HG02884 (cell line): ENCODE measurements around the gene ZNF280A.
"Not testable (repeated sequence)": the region's sequence is repeated elsewhere in the genome, so short reads cannot be mapped to it uniquely, and the experiment has no call there.

Source experiments
- ATAC-seq: cut with Tn5 transposase; IDR thresholded peaks from one replicate; pipeline ENCODE4 v1.9.1; 2021; ENCODE audit warnings: mild to moderate bottlenecking, moderate library complexity; ENCODE audit not compliant: unreplicated experiment

ZNF280A gene

DNA sequence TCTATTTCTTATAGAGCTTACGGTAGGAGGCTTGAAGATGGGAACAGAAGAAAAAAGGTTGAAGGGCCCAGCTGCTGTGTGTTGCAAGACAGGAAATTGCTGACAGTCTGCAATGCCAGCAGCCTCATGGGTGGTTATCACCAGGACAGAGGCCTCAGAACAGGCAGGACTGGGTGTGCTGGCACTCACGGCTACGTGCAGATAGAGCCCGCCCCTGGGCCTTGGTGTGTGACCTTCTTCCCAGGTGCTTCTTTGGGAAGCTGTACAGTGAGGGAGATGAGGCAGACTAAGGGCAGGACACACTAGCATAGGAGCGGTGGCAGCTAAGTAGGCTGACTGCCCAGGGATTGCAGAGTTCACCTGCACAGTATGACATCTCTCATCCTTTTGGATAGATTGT is 26.4 kb upstream of the ZNF280A start:
- no peak for ATAC-seq

DNA sequence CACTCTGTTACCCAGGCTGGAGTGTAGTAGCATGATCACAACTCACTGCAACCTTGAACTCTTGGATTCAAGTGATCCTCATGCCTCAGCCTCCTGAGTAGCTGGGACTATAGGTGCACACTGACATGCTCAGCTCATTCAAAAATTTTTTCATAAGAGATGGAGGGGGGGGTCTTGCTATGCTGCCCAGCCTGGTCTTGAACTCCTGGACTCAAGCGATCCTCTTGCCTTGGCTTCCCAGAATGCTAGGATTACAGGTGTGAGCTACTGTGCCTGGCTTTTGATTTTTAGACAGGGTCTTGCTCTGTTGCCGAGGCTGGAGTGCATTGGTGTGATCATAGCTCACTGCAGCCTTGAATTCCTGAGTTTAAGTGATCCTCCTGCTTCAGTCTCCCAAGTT is 25.0 kb upstream of the ZNF280A start:
- ATAC-seq, result no peak

DNA sequence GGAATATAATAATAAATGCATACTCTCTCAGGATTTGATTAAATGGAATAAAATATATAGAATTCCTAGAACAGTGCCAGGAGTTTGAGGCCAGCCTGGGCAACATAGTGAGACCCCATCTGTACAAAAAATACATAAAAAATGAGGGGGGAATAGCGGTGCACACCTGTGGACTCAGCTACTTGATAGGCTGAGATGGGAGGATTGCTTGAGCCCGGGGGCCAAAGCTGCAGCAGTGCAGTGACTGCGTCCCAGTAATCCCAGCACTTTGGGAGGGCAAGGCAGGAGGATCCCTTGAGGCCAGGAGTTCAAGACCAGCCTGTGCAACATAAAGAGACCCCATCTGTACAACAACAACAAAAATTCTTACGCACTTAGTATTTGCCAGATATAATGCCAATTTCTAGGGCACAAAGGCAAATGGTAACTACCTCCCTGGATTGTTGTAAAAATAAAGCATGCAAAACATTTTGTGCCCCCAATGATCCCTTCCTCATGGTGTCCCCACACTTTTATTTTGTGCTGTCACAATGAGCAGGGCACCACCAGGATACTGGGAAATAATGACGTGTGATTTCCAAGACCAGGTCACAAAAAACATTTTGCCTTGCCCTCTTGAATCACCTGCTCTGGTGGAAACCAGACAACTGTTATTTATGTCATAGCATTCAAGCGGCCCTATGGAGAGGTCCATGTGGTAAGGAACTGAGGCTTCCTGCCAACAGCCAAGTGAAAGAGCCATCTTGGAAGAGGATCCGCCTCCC is 18.3 kb upstream of the ZNF280A start:
- ATAC-seq, result no peak

DNA sequence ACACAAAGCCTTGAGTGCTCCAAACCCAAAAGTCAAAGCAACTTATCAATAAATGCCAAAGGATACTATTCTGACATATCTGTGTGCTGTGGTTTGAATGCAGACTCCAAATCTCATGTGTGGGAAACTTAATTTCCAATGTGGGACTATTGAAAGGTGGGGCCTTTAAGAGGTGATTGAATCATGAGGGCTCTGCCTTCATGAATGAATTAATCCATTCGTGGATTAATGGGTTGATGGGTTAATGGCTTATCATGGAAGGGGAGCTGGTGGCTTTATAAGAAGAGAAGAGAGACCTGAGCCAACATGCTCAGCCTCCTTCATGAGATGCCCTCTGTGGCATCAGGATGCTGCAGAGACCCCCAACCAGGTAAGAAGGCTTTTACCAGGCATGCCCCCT is 16.8 kb upstream of the ZNF280A start:
- no peak for ATAC-seq

DNA sequence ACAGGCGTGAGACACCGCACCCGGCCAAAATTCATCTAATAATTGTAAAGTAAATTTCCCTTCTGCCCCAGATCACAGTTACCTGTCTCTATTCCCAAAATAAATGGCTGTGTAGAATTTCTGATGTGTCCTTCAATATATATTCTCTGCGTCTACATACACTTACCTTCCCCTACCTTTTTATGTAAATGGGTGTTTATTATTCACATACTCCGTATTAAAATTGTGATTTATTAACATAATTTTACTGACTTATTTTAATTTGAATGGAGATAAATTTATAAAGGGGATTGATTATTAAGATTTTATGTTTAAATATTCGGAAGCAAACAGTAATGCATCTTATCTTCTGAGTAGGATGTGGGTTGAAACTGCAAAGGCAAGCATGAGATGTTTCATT is 16.4 kb upstream of the ZNF280A start:
- no peak for ATAC-seq

DNA sequence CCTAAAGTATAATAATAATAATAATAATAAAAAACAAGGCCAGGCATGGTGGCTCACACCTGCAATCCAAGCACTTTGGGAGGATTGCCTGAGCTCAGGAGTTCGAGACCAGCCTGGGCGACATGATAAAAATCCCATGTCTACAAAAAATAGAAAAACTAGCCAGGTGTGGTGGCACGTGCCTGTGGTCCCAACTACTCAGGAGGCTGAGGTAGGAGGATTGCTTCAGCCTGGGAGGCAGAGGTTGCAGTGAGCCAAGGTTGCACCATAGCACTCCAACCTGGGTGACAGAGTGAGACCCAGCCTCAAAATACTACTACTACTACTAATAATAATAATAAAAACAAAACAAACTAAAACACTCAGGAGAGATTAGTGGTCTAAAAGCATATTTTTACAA is 15.6 kb upstream of the ZNF280A start:
- no peak for ATAC-seq

DNA sequence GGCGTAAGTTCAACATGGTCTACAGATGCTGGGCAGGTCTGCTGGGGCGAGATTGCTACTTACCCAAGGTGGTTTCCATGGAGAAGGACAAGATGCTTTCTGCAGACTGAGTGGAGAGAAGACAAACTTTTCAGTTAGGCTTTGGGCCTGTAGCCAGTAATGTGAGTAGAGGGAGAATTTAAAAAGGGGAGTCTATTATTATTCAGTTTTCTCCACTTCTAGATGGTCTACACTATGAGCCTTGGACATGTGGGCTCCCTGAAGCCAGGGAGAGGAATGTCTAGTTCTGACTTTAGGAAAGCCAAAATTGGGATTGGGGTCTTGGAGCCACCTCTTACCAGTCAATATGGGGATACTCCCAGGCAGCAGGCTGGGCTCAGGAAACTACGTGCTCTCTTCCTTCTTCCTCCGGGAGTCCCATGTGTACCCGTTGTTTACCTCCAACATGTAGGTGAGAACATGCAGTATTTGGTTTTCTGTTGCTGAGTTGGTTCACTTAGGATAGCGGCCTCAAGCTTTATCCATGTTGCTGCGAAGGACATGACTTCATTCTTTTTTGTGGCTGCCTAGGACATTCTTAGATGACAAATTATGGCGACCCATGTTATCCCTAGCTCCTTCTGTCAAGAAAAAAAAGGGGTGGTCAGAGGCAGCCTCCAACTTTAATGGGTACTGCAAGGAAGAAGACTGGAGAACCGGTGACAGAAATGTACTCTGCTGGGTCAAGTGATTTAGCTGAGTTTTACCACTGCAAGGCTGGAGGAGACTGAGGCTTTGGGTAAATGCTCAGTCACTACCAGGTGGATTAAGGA is 14.7 kb upstream of the ZNF280A start:
- no peak for ATAC-seq

DNA sequence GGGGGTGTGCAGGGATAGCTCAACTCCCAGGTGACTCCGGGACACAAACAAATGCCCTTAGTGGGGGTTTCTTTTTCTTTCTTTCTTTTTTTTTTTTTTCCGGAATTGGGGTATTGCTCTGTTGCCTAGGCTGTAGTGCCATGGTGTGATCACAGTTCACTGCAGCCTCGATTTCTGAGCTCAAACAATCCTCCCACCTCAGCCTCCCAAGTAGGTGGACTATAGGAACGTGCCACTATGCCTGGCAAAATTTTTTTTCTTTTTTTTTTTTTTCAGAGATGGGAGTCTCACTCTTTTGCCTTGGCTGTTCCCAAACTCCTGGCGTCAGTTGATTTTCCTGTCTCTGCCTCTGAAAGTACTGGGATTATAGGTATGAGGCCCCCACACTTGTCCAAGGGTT is 13.8 kb upstream of the ZNF280A start:
- no peak for ATAC-seq

DNA sequence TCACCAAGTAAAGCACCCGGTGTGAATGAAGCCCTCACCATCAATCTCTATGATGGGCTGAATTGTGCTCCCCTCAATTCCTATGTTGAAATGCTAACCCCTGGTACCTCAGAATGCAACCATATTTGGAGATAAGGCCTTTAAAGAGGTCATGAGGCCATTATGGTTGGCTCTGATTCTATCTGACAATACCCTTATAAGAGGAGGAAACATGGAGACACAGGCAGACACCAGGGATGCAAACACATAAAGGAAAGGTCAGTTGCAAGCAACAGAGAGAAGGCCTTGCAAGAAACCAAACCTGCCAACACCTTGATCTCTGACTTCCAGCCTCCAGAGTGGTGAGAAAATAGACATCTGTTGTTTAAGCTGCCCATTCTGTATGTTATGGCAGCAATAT is 13.3 kb upstream of the ZNF280A start:
- ATAC-seq, result no peak

DNA sequence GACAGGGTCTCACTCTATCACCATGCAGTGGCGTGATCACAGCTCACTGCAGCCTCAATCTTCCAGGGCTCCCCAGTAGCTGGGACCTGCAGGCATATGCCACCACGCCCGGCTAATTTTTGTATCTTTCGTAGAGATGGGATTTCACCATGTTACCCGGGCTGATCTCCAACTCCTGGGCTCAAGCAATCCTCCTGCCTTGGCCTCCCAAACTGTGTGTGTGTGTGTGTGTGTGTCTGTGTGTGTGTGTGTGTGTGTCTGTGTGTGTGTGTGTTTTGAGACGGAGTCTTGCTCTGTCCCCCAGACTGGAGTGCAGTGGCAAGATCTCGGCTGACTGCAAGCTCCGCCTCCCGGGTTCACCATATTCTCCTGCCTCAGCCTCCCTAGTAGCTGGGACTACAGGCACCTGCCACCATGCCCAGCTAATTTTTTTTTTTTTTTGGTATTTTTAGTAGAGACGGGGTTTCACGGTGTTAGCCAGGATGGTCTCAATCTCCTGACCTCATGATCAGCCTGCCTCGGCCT is 12.5 kb upstream of the ZNF280A start:
- ATAC-seq, result not testable (repeated sequence)

DNA sequence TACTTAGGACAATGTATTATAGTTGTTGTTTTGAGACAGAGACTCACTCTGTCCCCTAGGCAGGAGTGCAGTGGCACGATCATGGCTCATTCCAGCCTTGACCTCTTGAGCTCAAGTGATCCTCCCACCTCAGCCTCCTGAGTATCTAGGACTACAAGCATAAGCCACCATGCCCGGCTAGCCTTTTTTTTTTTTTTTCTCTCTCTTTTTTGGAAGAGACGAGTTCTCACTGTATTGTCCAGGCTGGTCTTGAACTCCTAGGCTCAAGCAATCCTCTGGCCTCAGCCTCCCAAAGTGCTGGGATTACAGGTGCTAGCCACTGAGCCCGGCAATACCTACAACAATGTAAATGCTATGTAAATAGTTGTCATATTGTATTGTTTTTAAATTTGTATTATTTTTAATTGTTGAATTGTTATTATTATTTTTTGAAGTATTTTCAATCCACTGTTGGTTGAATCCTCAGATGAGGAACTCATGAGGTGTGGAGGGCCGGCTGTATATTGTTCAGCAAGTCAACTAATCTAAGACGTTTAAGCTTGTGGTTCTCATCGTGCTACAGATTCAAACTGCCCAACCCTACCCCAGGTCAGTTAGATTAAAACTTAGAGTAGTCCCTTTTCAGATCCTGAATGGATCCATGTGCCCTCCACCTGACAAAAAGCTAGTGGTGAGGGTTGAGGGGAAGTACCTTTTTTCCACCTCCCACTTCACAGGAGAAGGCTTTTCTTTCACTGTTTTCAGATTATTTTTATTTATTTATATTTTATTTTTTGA is 11.9 kb upstream of the ZNF280A start:
- no peak for ATAC-seq

DNA sequence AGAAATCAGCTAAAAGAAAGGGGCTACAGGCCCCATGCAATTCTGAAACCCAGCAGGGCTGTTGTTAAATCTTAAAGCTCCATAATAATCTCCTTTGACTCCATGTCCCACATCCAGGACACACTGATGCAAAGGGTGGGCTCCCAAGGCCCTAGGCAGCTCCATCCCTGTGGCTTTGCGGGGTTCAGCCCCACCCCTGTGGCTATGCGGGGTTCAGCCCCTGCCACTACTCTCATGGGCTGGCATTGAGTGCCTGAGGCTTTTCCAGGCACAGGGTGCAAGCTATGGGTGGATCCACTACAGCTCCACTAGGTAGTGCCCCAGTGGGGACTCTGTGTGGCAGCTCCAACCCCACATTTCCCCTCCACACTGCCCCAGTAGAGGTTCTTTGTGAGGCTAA is 8.7 kb upstream of the ZNF280A start:
- no peak for ATAC-seq

DNA sequence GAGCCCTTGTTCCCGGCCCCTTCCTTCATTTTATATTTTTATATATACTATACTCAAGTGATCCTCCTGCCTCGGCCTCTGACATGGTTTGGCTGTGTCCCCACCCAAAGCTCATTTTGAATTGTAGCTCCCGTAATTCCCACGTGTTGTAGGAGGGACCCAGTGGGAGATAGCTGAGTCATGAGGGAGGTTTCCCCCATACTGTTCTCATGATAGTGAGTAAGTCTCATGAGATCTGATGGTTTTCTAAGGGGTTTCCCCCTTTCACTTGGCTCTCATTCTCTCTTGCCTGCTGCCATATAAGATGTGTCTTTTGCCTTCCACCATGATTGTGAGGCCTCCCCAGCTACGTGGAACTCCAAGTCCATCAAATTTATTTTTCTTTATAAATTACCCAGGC is 7.2 kb upstream of the ZNF280A start:
- no peak for ATAC-seq

DNA sequence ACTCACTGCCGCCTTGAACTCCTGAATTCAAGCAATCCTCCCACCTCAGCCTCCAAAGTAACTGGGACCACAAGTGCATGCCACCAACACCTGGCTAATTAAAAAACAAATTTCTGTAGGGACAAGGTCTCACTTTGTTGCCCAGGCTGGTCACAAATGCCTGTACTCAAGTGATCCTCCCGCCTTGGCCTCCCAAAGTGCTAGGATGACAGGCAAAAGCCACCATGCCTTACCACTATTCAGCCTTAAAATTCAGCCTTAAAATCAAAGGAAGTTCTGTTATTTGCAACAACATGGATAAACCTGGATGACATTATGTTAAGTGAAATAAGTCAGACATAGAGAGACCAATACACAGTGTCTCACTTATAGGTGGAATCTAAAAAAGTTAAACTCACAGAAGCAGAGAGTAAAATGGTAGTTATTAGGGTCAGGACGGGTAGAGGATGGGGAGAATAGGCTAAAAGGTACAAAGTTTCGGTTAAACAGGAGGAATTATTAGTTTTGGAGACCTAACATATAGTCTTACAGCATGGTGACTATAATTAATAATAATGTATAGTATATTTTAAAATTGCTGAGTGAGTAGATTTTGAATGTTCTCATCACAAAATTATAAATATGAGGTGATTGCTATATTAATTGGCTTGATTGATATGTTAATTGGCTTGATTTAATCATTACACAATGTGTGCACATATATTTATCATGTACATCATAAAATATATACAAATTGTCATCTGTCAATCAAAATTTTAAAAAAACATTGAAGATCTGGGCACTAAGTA is 6.2 kb upstream of the ZNF280A start:
- no peak for ATAC-seq

DNA sequence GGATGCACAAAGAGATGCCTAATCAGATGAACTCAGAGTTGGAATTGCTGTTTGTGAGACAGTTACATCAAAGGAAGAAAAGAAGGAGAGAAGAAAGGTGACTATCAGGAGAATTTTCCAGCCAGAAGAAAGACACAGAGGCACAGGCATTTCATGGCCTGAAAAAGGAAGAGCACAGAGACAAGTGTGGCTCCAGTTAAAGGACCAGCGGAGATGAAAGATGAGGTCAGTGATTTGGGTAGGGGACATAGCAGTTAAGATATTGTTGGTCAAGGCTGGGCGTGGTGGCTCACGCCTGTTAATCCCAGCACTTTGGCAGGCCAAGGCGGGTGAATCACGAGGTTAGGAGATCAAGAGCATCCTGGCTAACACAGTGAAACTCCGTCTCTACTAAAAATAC is 3.4 kb upstream of the ZNF280A start:
- ATAC-seq, result no peak

DNA sequence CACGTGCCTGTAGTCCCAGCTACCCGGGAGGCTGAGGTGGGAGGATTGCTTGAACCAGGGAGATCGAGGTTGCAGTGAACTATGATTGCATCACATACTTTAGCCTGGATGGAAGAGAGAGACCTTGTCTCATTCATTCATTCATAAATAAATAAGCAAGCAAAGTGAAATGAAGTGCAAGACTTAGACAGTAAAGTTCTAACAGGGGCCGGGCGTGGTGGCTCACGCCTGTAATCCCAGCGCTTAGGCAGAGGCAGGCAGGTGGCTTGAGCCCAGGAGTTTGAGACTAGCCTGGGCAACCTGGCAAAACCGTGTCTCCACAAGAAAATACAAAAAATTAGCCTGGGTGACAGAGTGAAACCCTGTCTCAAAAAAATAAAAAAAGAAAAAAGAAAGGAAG is 1.6 kb upstream of the ZNF280A start:
- no peak for ATAC-seq

DNA sequence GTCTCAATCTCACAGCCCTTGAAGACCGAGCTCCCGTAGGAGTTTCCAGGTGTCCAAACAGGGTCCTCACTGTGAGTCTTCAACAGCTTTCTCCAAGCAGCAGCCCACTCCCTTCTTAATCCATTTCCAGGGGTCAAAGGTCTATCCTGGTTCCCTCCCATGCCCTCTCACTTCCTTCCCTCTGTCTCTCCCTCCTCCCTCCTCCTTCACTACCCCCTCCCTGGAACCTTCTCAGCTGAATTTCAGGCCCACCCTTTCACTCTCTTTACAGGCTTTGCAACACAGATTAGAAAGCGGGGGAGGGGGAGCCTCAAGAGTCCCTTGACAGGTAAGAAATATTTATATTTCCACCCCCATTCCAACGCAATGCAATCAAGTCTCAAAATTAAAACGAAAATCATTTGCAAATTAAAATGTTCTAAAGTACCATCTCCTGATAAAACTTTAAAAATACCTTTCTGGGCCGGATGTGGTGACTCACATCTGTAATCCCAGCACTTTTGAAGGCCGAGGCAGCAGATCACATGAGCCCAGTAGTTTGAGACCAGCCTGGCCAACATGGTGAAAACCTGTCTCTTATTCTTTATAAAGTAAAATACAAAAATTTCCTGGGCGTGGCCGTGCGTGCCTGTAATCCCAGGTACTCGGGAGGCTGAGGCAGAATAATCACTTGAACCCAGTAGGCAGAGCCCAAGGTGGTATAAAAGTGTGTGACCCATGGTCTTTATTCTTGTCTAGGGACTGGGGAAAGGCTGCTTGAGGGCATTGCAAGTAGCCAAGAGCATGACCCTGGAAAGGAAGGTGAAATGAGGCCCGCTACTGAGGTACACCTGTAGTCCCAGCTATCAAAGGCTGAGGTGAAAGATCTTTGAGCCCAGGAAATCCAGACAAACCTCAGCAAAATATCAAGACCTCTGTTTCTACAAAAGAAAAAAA is 865 bp upstream of the ZNF280A start:
- ATAC-seq, result no peak

DNA sequence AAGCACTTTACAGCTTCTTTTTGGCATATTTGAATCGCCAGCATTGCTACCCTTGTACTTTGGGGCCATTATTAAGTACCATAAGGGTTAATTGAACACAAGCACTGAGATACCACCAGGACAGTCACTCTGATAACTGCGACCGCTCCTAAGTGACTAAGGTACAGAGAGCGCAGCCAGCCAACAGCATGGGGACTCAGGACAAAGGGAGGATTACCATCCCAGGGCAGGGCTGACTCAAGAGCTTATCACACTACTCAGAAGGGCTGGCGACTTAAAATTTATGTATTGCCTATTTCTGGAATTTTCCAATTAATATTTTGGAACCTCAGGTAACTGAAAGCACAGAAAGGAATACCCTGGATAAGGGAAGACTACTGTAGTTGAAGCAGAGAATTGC is 479 bp downstream of the ZNF280A start:
- ATAC-seq, result no peak

DNA sequence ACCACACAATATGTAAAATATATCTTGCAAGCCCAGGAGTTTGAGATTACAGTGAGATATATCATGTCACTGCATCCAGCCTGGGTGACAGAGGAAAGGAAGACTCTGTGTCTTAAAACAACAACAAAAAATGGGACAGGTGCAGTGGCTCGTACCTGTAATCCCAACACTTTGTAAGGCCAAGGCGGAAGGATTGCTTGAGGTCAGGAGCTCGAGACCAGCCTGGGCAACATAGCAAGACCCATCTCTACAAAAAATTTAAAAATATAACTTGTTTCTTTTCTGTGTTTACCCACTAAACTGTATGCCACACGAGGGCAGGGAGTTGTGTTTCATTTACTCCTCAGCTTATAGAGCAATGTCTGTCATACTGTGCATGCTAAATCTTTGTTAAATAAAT is 3.1 kb downstream of the ZNF280A start:
- ATAC-seq, result no peak

DNA sequence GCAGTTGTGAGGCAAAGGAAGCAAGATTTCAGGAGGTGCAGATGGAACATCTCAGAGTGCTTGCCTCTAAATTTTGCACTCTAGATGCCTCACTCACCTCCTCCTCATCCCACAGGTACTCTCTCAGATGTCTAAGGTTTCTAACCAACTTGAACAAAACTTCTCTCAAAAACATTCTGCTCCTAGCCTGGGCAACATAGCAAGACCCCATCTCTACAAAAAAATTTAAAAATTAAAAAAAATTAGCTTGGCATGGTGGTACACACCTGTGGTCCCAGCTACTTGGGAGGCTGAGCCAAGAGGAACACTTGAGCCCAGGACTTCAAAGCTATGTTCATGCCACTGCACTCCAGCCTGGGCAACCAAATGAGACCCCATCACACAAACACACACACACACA is 4.2 kb downstream of the ZNF280A start:
- ATAC-seq, result no peak
